ENCODE results near the gene FIZ1.

DNA sequence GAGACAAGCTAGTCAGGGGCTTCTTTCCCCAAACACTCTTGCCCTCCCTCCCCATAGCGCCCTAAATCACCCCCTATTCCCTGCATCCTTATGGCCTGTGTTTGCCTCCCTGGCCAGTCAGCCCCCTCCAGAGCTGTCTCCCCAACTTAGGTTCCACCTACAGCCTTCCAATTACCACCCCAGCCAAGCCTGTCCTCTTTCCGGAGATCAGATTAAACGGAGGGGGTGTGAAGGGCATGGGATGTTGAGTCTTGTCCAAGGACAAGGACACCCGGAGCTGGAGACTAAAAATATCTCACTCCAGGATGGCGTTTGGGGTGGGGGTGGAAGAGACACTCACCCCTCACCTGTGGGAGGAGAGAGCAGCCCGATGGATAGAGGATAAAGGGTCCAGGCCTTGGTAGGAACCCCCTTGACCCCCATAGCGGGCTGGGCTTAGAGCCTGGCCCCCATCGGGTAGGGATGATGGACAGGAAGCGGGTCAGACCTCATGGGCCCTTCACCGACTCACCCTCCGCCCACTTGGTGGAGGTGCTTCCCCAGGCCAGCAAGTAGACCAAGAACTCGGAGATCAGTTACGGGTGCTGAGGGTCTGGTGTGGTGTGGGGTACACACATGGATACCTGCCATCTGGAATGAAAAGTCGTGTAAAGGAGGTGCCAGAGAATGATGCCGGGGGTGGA, 12.1 kb upstream of the FIZ1 start:
- no peak for TF ChIP-seq POLR2A (IDR thresholded peaks at IDR 0.05)
- TF ChIP-seq, protein P1, sequence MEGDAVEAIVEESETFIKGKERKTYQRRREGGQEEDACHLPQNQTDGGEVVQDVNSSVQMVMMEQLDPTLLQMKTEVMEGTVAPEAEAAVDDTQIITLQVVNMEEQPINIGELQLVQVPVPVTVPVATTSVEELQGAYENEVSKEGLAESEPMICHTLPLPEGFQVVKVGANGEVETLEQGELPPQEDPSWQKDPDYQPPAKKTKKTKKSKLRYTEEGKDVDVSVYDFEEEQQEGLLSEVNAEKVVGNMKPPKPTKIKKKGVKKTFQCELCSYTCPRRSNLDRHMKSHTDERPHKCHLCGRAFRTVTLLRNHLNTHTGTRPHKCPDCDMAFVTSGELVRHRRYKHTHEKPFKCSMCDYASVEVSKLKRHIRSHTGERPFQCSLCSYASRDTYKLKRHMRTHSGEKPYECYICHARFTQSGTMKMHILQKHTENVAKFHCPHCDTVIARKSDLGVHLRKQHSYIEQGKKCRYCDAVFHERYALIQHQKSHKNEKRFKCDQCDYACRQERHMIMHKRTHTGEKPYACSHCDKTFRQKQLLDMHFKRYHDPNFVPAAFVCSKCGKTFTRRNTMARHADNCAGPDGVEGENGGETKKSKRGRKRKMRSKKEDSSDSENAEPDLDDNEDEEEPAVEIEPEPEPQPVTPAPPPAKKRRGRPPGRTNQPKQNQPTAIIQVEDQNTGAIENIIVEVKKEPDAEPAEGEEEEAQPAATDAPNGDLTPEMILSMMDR (IDR thresholded peaks at IDR 0.05): no peak

Data from esophagus squamous epithelium (tissue), 4 donors.